Lower leg skin (tissue), 4 donors: ENCODE data around the gene SLC41A1. TPM values are rescaled to one million over a fixed set of nuclear protein-coding genes. Genes with fewer than 3 reads are reported as not detected.

Source experiments
- DNase-seq, 2 donors: peaks; one replicate each; pipeline ENCODE4 v3.0.0-alpha.2; 2019; ENCODE audit warnings: low spot score in 2 of 2
- H3K4me3 ChIP-seq: fragments of 200-600 bp; sonication (generic); 2 replicates; pipeline ENCODE4 v1.5.1; 2017; ENCODE audit warnings: mild to moderate bottlenecking, low read depth; ENCODE audit not compliant: poor library complexity, severe bottlenecking
- POLR2A ChIP-seq, 2 donors: fragments of 450-650 bp; IDR thresholded peaks; one replicate each; pipeline ENCODE4 v1.6.1; 2016 to 2017; ENCODE audit warnings: antibody characterized with exemption in 2 of 2, mild to moderate bottlenecking in 1 of 2, moderate library complexity in 1 of 2
- WGBS, 2 donors: methylation state at CpG; one replicate each; pipeline ENCODE4 v1.1.5; 2018; 5-methylcytosine and 5-hydroxymethylcytosine counted together
- intact Hi-C: fragments of 100-400 bp; cut with DNase I; formaldehyde crosslinking; loops from one replicate; pipeline ENCODE4 v1.15.0; 2023; ENCODE audit warnings: low total_unique reads
- total RNA-seq, 4 donors: library from RNA; depleted of rRNA; stranded (reverse); fragments of >200 nt; gene quantifications; one replicate each; pipeline ENCODE4 v1.1.0, GENCODE V29; 2016
- TF ChIP-seq, protein P1 (sequence below), 3 donors: fragments of 450-650 bp; IDR thresholded peaks; one replicate each; pipeline ENCODE4 v1.5.1; 2016; ENCODE audit warnings: antibody characterized with exemption in 3 of 3, mild to moderate bottlenecking in 3 of 3, moderate library complexity in 2 of 3

Gene SLC41A1
- total RNA-seq, 4 donors from 2014 or later: 12.8 to 22.0 (median 15.8) TPM

DNA sequence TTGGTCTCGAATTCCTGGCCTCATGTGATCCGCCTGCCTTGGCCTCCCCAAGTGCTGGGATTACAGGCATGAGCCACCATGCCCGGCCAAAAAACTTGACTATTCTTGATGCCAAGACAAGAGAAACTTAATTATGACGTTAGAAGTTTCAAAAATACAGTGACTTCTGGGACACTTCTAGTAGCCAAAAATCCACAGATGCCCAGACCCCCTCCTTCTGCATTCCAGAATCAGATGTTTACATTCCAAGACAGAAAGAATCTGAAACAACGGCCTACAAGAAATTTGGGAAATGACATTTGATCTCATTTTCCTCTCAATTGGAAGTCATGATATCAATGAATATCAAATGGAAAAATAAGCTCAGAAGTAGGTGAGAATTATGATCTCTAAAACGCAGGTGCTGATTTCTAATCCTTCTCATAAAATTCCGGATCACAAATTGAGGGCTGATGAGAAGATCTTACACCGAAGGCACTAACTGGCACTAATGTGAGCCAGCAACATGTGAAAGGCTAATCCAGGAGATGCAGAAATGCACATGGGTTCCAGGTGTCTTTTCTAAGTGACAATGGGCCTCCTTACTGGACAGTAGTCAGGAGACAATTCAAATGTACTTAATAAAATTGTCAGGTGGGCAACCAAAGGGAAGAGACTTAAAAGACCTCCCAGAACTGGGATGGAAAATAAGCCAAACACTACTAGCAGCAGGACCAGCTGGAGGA is 43.2 kb downstream of the SLC41A1 start:
- H3K4me3 ChIP-seq: no peak overlapping the region
- TF ChIP-seq POLR2A (IDR thresholded peaks at IDR 0.05): no peak
- TF ChIP-seq, protein P1, sequence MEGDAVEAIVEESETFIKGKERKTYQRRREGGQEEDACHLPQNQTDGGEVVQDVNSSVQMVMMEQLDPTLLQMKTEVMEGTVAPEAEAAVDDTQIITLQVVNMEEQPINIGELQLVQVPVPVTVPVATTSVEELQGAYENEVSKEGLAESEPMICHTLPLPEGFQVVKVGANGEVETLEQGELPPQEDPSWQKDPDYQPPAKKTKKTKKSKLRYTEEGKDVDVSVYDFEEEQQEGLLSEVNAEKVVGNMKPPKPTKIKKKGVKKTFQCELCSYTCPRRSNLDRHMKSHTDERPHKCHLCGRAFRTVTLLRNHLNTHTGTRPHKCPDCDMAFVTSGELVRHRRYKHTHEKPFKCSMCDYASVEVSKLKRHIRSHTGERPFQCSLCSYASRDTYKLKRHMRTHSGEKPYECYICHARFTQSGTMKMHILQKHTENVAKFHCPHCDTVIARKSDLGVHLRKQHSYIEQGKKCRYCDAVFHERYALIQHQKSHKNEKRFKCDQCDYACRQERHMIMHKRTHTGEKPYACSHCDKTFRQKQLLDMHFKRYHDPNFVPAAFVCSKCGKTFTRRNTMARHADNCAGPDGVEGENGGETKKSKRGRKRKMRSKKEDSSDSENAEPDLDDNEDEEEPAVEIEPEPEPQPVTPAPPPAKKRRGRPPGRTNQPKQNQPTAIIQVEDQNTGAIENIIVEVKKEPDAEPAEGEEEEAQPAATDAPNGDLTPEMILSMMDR (IDR thresholded peaks at IDR 0.05): no peak
- intact Hi-C loops: no loop called here
- DNase-seq: no peak
- 74 to 81% methylated on average over 8 of the region's 8 CpGs for WGBS, 2 donors

DNA sequence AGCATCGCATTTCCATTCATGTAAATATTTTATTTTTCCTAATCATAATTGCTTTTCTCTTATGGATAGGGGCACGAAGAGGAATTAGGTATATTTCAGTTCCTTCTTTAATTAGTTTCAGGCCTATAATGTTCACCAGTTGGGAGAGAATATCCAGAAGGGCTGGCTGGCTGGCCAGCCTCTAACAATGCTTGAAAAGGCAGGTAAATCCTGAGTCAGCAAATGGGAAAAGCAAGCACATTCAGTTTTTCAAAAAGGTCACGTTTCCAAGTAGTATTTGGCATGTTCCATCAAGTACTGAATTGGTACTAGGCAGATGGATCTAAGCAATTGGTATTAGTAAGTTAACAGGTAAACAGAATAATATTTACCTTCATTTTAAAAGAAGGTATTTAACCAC is 45.8 kb downstream of the SLC41A1 start:
- TF ChIP-seq POLR2A (IDR thresholded peaks at IDR 0.05): no peak
- TF ChIP-seq, protein P1 (IDR thresholded peaks at IDR 0.05): no peak
- H3K4me3 ChIP-seq: no peak overlapping the region
- intact Hi-C loops: no loop called here
- WGBS, 2 donors: 65% methylated on average over 3 of the region's 3 CpGs
- no peak for DNase-seq

DNA sequence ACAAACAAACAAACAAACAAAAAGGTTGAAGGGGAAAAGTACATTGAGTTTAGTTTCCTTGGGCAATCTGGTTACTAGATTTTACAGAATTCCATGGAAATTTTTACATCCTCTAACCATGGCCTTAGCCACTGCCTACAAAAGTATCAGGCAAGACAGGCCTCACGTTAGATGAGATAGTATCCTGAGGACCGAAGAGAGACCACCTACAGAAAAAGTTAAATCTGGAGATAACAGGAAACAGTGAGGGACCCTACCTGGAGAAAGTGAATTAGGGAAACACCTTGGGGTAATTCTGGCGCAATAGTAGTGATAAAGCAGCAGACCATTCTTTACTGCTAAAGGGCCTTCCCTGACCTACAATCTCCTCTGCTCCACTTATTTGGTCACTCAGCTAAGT is 46.4 kb downstream of the SLC41A1 start:
- DNase-seq: no peak
- 78 to 92% methylated on average over 3 of the region's 3 CpGs for WGBS, 2 donors
- no peak overlapping the region for H3K4me3 ChIP-seq
- TF ChIP-seq, protein P1 (IDR thresholded peaks at IDR 0.05): no peak
- intact Hi-C loops: no loop called here

DNA sequence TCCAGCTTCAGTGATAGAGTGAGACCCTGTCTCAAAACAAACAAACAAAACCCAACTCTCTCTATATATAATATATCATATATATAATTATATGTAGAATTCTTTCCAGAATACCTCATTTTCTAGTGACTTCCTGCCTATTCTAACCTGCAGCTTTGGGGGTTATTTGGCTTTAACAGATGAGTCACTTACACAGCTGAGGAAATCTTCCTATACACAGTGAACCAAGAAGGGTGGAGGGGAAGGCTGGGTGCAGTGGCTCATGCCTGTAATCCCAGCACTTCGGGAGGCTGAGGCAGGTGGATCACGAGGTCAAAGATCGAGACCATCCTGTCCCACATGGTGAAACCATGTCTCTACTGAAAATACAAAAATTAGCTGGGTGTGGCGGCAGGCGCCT is 47.0 kb downstream of the SLC41A1 start:
- WGBS, 2 donors: 66 to 68% methylated on average over 5 of the region's 5 CpGs
- DNase-seq: no peak
- no peak for TF ChIP-seq POLR2A (IDR thresholded peaks at IDR 0.05)
- TF ChIP-seq, protein P1 (IDR thresholded peaks at IDR 0.05): no peak
- H3K4me3 ChIP-seq: no peak overlapping the region
- intact Hi-C loops: no loop called here

DNA sequence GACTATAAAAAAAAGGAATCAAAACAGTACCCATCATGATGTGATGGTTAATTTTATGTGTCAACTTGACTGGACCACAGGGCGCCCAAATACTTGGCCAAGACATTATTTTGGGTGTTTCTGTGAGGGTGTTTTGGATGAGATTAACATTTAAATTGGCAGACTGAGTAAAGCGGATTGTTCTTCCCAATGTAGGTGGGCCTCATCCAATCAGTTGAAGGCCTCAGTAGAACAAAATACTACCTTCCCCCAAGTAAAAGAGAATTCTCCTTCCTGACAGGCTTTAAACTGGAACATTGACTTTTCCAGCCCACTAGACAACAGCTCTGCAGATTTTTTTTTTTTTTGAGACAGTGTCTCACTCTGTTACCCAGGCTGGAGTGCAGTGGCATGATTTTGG is 48.4 kb downstream of the SLC41A1 start:
- DNase-seq: no peak
- intact Hi-C loops: no loop called here
- WGBS, 2 donors: 95 to 97% methylated on average over 2 of the region's 2 CpGs
- no peak overlapping the region for H3K4me3 ChIP-seq
- TF ChIP-seq, protein P1 (IDR thresholded peaks at IDR 0.05): no peak
- no peak for TF ChIP-seq POLR2A (IDR thresholded peaks at IDR 0.05)

DNA sequence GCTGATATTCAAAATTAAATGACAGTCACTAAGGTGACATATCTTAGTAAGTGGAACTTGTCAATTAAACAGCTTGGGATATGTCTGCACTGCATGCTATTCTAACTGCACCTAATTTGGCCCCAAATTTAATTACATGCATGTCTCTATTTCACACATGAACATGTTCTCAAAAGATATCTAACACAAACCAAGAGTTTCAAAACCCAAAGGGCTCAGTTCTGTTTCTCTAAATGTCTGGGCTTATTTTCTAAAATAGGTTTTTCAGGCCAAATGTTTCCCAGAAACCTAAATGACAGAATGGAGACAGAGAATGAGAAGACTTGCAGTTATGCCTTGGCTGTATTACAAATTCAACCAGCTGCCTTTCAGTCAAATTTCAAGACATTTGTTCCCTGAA is 49.0 kb downstream of the SLC41A1 start:
- H3K4me3 ChIP-seq: no peak overlapping the region
- DNase-seq: no peak
- intact Hi-C loops: no loop called here
- TF ChIP-seq, protein P1 (IDR thresholded peaks at IDR 0.05): no peak
- TF ChIP-seq POLR2A (IDR thresholded peaks at IDR 0.05): no peak
